NCI-H1105 (cell line): ENCODE measurements around the gene IL1RAPL1.
"Not testable (repeated sequence)": the region's sequence is repeated elsewhere in the genome, so short reads cannot be mapped to it uniquely, and the experiment has no call there.

Experiments used
- DNase-seq: peaks from one replicate; lab custom pipeline; 2025; lab: John Stamatoyannopoulos, UW

Gene IL1RAPL1

GRCh38 chrX:29113221-29113620 lies 526.0 kb downstream of the IL1RAPL1 start:
- no peak for DNase-seq

GRCh38 chrX:29122817-29123216 lies 535.6 kb downstream of the IL1RAPL1 start:
- not testable (repeated sequence) for DNase-seq

DNA sequence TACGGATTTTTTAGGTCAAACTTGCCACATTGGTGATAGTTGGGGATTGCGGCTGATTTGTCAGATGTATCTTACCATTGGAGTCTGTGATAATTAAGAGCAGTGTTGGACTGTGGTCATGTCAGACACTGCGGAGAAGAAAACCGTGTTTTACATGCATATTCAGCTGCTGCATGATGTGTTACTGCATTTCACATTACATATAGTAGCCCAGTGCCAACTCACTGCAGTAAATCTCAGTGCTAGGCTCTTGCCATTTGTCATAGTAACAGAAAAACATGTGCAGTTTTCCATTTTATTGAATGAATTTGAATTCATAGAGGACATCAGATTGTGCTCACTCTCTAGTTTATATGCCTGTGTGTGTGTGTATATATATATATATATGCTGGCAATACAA lies 543.7 kb downstream of the IL1RAPL1 start:
- no peak for DNase-seq

- no peak for DNase-seq
Observed at GRCh38 chrX:29136904-29137303, 549.7 kb downstream of the IL1RAPL1 start.

- DNase-seq = no peak
Observed at GRCh38 chrX:29138003-29138402, 550.8 kb downstream of the IL1RAPL1 start.

DNA sequence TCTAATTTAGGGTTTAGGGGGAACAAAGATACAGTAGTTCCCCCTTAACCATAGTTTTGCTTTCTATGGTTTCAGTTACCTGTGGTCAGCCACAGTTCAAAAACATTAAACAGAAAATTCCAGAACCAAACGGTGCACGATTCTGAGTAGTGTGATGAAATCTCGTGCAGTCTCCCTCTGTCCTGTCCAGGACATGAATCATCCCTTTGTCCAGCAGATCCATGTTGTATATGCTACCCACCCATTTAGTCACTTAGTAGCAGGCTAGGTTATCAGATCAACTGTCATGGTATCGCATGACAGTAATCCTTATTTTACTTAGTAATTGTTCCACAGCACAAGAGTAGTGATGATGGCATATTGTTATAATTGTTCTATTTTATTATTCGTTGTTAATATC lies 556.1 kb downstream of the IL1RAPL1 start:
- no peak for DNase-seq

DNA sequence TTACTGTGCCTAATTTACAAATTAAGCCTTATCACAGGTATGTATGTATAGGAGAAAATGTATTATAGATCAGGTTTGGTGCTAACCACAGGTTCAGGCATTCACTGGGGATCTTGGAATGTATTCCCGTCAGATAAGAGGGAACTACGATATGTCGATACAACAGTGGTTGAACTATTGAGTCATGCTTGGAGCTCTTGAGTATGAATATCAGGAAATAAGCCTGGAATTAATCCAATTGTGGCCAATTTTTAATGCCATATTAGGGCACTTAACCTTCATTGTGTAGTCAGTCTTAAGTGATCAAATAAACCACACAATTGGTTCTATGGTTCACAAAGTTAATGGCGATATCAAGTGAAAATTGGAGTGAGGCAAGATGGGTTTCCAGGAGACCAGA lies 556.5 kb downstream of the IL1RAPL1 start:
- no peak for DNase-seq

DNA sequence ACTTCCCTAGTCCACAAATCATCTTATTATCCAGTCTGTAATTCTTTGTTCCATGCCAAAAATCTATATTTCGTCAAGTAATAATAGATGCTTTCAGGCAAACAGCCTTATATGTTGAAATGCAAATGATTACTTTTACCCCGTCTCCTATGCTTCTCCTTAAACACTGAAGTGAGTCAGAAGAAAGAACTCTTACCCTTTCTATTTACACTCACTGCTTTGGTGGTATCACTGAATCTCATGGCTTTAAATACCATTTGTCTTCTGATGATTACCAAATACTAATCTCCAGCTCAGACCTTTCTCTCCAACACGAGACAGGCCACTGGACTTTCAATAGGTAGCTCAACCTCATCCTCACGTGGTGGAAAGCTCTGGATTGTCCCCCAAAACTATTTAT lies 558.1 kb downstream of the IL1RAPL1 start:
- no peak for DNase-seq

GRCh38 chrX:29148511-29148910 lies 561.3 kb downstream of the IL1RAPL1 start:
- DNase-seq = no peak

DNA sequence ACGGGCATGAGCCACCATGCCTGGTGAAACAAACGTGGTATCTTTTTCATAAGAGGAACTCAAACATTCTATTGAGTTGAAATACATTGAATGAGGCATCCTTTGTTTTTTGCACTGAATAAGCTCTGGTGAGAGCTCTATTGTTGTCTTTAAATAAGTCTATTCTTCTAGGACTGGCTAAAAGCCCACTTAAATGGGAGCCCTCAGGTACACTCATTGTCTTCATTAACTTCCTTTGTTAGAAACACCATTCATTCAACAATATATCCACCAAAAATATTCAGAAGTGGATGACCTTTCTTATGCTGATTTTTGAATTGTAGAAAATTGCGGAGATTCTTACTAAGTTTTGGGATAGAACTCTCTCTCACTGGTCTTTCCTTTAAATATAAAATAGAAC lies 568.0 kb downstream of the IL1RAPL1 start:
- DNase-seq = no peak

DNA sequence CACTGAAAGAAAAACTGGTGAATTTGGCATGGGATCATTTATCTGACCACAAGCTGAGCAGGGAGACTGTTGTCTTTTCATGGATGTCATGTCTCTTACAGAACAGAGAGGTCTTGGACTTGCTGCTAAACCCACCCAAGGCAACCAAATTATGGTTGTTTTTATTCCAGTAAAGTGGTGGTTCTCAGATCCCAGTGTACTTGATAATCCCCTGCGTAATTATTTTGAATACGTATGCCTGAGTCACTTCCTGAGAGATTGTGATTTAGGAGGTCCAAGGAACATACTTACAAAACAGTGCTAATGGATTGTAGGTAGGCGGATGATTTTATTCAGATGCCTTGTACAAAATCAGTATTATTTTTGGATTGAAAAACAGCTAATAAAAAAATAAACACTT lies 585.6 kb downstream of the IL1RAPL1 start:
- DNase-seq = no peak

DNA sequence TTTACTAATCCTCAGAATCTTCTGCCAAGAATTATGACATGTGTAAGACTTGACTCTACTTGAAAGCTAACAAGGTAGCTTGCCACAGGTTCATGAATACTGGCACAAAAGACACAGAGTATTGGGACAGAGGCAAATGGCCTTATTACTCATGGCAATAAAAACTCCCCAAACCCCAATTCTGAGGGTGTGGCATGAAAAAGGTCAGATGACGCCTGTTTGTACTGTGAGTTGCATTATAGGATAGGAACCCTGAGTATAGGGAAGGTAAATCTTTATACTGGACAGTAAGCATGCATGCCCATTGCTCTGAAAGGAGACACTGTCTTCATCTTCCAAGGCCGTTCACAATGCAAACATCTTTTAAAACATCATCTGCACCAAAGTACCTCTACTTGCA lies 600.0 kb downstream of the IL1RAPL1 start:
- no peak for DNase-seq

- DNase-seq = no peak
Observed at GRCh38 chrX:29196501-29196900, 609.3 kb downstream of the IL1RAPL1 start.

GRCh38 chrX:29215251-29215650 lies 628.0 kb downstream of the IL1RAPL1 start:
- no peak for DNase-seq

- DNase-seq = no peak
Observed at GRCh38 chrX:29225670-29226069, 638.4 kb downstream of the IL1RAPL1 start.

DNA sequence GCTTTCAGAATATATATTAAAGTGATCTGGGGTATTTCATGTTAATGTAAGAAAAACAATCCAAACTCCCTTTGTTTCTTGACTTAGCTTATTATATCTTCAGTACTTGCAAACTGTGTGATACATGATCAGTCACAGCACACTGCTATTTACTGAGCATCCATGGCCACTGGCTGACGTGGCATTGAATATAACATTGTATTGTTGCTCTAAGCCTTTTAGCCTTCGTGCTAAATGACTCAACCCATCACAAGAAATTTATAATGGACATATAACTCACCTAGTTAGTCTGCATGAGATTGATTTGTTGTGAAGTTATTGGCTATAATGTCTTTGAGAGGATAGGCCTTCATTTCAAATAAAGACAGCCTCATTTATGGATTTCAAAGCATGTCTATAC lies 642.6 kb downstream of the IL1RAPL1 start:
- DNase-seq = no peak

DNA sequence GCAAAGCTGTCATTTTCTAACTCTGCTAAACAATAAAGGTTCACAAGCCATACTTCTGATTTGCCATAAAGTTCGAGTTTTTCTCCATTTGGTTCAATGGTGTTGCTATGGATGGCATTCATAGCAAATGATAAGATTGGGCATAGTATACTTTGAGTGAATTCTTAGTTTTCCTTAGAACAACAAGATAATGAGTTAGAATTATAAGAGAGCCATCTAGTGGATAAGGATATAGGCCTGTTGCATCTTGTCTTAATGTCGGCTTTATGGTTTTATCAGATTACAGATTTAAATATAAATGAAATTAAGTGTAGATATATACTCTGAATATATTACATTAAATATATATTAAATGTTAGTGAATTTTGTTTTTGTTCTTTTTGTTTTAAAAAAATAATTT lies 644.6 kb downstream of the IL1RAPL1 start:
- DNase-seq = no peak

DNA sequence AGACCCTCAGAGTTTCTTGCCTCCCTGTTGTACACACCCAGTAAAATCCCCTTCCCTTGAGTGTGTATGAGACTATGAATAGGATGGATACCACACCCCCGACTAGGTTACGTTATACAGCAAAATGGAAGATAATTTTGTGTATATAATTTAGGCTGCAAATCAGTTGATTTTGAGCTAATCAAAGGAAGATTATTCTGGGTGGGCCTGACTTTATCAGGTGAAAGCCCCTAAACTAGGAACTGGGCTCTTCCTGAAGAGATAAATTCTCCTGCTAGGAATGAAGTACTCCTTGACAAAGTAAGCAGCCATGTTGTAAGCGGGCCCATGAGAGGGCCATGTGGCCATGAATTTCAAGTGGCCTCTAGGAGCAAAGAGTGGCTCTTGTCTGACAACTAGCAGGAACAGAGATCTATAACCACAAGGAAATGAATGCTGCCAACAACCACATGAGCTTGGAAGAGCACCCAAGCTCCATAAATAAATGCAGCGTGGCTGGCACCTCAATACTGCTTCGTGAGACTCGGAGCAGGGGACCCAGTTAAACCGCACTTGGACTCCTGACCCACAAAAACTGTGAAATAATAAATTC lies 646.4 kb downstream of the IL1RAPL1 start:
- DNase-seq = no peak

GRCh38 chrX:29237972-29238371 lies 650.7 kb downstream of the IL1RAPL1 start:
- DNase-seq = no peak

DNA sequence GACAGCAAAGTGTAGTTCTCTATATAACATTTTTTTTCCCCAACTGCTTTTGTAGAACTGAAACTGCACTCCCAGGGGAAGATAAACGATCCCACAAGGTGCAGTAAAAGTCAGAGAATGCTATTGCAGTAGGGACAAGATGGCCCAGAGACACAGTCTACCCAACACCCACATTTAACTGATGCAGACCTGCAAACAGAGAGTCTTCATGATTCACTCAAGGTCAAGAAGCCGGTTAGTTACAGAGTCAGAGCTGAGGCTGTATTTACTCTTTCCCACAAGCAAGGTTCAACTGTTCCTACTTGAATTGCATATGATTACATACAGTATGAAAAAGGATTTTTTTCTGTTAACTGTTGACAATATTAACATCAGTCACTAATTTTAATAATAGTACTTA lies 654.6 kb downstream of the IL1RAPL1 start:
- DNase-seq = no peak

GRCh38 chrX:29242856-29243255 lies 655.6 kb downstream of the IL1RAPL1 start:
- no peak for DNase-seq

- DNase-seq = no peak
Observed at GRCh38 chrX:29243942-29244341, 656.7 kb downstream of the IL1RAPL1 start.

- DNase-seq = no peak
Observed at GRCh38 chrX:29254515-29254914, 667.3 kb downstream of the IL1RAPL1 start.

GRCh38 chrX:29257521-29257920 lies 670.3 kb downstream of the IL1RAPL1 start:
- DNase-seq = no peak

- DNase-seq = no peak
Observed at GRCh38 chrX:29269390-29269789, 682.1 kb downstream of the IL1RAPL1 start.
